ENCODE data around the gene NAA50.

DNA sequence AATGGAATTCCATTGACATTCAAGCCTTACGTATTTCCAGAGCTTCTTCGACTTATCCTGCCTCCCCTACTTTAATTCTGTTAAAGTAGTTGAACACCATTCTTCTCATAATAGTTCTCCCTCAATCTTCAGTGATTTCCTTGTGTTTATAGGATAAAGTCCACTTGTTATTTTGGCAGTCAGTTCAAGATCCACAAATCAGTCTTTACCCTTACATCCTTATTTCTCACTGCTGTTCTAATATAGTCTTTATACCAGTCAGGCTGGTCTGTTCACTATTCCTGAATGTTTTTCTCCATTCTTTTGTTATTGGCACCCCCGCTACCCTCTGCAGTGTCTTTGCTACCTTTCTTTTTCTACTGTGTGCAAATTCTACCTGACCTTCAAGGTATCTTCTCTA lies 30.5 kb upstream of the NAA50 start:
- TF ChIP-seq, protein P1, sequence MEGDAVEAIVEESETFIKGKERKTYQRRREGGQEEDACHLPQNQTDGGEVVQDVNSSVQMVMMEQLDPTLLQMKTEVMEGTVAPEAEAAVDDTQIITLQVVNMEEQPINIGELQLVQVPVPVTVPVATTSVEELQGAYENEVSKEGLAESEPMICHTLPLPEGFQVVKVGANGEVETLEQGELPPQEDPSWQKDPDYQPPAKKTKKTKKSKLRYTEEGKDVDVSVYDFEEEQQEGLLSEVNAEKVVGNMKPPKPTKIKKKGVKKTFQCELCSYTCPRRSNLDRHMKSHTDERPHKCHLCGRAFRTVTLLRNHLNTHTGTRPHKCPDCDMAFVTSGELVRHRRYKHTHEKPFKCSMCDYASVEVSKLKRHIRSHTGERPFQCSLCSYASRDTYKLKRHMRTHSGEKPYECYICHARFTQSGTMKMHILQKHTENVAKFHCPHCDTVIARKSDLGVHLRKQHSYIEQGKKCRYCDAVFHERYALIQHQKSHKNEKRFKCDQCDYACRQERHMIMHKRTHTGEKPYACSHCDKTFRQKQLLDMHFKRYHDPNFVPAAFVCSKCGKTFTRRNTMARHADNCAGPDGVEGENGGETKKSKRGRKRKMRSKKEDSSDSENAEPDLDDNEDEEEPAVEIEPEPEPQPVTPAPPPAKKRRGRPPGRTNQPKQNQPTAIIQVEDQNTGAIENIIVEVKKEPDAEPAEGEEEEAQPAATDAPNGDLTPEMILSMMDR (IDR thresholded peaks at IDR 0.05) = no peak
- TF ChIP-seq SIN3A (IDR thresholded peaks at IDR 0.05; ENCODE audit: borderline replicate concordance, insufficient read depth, low read depth, low read length) (no peak), POLR2AphosphoS5 (IDR thresholded peaks at IDR 0.05; ENCODE audit: low read depth, low read length) (no peak)
- TF ChIP-seq, protein P2, sequence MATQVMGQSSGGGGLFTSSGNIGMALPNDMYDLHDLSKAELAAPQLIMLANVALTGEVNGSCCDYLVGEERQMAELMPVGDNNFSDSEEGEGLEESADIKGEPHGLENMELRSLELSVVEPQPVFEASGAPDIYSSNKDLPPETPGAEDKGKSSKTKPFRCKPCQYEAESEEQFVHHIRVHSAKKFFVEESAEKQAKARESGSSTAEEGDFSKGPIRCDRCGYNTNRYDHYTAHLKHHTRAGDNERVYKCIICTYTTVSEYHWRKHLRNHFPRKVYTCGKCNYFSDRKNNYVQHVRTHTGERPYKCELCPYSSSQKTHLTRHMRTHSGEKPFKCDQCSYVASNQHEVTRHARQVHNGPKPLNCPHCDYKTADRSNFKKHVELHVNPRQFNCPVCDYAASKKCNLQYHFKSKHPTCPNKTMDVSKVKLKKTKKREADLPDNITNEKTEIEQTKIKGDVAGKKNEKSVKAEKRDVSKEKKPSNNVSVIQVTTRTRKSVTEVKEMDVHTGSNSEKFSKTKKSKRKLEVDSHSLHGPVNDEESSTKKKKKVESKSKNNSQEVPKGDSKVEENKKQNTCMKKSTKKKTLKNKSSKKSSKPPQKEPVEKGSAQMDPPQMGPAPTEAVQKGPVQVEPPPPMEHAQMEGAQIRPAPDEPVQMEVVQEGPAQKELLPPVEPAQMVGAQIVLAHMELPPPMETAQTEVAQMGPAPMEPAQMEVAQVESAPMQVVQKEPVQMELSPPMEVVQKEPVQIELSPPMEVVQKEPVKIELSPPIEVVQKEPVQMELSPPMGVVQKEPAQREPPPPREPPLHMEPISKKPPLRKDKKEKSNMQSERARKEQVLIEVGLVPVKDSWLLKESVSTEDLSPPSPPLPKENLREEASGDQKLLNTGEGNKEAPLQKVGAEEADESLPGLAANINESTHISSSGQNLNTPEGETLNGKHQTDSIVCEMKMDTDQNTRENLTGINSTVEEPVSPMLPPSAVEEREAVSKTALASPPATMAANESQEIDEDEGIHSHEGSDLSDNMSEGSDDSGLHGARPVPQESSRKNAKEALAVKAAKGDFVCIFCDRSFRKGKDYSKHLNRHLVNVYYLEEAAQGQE (IDR thresholded peaks at IDR 0.05; ENCODE audit: insufficient read depth in 1 of 2, low read depth in 2 of 2, low read length in 1 of 2) = no peak

Measured in Panc1 (cell line).